ENCODE results near the gene TIMD4.

DNA sequence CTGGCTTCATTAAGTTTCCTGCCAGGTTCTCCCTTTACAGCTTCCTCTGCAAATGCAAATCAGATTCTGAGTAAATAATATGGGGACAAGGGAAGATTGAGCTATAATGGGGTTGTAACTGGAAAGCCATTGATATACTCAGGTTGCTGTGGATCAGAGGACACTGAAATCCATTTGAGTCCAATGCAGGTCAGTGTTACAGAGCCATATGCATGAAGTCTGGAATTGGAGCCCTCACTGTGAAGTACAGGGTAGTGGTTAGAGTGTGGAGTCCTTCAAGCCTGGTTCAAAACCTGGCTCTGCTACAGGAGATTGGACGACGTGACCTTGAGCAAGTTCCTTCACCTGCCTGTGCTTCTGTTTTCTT is 48.7 kb downstream of the TIMD4 start:
- TF ChIP-seq, protein P1, sequence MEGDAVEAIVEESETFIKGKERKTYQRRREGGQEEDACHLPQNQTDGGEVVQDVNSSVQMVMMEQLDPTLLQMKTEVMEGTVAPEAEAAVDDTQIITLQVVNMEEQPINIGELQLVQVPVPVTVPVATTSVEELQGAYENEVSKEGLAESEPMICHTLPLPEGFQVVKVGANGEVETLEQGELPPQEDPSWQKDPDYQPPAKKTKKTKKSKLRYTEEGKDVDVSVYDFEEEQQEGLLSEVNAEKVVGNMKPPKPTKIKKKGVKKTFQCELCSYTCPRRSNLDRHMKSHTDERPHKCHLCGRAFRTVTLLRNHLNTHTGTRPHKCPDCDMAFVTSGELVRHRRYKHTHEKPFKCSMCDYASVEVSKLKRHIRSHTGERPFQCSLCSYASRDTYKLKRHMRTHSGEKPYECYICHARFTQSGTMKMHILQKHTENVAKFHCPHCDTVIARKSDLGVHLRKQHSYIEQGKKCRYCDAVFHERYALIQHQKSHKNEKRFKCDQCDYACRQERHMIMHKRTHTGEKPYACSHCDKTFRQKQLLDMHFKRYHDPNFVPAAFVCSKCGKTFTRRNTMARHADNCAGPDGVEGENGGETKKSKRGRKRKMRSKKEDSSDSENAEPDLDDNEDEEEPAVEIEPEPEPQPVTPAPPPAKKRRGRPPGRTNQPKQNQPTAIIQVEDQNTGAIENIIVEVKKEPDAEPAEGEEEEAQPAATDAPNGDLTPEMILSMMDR (IDR thresholded peaks at IDR 0.05) = no peak
- TF ChIP-seq, protein P2, sequence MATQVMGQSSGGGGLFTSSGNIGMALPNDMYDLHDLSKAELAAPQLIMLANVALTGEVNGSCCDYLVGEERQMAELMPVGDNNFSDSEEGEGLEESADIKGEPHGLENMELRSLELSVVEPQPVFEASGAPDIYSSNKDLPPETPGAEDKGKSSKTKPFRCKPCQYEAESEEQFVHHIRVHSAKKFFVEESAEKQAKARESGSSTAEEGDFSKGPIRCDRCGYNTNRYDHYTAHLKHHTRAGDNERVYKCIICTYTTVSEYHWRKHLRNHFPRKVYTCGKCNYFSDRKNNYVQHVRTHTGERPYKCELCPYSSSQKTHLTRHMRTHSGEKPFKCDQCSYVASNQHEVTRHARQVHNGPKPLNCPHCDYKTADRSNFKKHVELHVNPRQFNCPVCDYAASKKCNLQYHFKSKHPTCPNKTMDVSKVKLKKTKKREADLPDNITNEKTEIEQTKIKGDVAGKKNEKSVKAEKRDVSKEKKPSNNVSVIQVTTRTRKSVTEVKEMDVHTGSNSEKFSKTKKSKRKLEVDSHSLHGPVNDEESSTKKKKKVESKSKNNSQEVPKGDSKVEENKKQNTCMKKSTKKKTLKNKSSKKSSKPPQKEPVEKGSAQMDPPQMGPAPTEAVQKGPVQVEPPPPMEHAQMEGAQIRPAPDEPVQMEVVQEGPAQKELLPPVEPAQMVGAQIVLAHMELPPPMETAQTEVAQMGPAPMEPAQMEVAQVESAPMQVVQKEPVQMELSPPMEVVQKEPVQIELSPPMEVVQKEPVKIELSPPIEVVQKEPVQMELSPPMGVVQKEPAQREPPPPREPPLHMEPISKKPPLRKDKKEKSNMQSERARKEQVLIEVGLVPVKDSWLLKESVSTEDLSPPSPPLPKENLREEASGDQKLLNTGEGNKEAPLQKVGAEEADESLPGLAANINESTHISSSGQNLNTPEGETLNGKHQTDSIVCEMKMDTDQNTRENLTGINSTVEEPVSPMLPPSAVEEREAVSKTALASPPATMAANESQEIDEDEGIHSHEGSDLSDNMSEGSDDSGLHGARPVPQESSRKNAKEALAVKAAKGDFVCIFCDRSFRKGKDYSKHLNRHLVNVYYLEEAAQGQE (IDR thresholded peaks at IDR 0.05; ENCODE audit: insufficient read depth in 1 of 2, low read depth in 2 of 2, low read length in 1 of 2) = no peak
